HG02973 (cell line): Measurements from ENCODE around the gene APOL1.
"Not testable (repeated sequence)": the region's sequence is repeated elsewhere in the genome, so short reads cannot be mapped to it uniquely, and the experiment has no call there.

Source experiments
- ATAC-seq: cut with Tn5 transposase; IDR thresholded peaks from one replicate; pipeline ENCODE4 v1.9.1; 2021; ENCODE audit warnings: moderate library complexity; ENCODE audit not compliant: unreplicated experiment

The APOL1 gene

DNA sequence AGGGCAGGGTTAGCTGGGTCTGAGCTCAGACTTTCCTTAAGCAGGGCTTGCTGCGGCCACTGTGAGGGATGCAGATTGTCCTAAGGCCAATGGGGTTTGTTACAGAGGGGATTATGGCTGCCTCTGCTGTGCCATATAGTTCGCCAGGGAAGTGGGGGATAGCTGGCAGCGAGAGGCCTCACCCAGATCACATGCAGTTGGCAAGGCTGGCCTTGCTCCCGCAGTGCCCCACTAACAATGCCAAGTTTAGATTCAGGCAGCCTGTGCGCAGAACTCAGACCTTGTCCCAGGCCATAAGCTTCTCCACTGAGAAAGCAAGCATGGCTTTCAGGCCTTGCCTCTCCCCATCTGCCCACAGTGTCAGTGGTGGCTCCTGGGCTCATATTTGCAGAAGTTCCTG lies 8.9 kb upstream of the APOL1 start:
- ATAC-seq: no peak

DNA sequence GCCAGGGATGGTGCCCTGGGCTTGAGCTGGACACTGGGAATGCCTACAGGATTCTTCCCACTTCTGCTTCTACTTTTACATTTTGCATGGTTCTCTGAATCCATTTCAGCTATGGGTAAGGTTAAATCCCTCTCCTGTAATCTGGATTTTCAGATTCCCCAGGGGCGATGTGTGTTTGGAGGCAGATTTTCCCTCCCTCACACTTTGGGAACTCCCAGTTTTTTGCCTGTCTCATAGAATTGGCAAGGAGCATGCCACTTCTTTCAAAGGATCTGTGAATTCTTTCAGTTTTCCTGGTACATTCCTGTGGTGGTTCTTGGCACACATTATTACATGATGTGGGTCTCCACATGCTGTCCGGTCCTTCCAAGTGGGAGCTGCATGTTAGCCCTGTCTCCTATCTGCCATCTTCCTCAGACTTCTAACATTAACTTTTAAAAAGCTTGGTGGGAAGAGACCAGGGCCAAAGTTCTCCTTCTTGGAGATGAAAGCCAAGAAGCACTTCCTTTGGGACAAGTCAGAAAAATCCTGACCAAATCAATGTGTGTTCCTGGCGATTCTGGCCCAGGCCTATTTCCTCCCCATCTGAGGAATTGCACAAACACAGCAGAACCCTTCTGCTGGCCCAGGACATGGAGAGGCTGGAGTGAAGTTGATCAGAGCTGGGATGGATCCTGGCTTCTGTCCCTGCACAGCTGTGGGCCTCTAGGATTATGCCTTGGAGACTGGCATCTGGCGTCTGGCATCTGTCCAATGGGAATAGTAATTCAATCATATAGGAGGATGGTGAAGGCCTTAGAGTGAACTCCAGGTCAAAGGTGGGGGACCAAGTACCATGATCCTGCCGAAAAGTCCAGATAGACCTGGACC lies 8.2 kb upstream of the APOL1 start:
- ATAC-seq: no peak

DNA sequence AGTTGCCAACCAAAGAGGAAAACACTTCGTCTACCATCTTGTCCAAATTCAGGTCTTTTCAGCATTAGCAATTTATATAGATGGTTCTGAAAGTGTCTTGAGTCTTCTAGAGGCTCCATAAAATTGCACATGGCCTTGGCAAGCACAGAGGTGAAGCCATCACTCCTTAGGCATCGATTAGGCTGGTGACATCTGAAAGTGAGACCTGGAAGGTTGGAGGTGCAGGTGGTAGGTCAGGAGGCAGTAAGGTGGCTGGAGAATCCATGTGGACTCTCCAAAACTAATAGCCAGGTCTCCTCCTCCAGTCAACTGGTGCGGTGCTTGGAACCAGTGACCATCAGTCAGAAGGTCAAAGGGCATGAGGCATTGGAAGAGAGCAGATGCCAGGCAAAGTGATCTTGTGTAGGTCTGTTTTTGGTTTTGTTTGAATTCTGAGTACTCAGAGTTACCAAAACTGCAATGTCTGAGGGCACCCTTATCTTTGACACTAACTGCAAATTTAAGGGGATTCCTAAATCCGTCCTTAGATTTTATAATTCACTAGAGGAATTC lies 7.1 kb upstream of the APOL1 start:
- no peak for ATAC-seq

DNA sequence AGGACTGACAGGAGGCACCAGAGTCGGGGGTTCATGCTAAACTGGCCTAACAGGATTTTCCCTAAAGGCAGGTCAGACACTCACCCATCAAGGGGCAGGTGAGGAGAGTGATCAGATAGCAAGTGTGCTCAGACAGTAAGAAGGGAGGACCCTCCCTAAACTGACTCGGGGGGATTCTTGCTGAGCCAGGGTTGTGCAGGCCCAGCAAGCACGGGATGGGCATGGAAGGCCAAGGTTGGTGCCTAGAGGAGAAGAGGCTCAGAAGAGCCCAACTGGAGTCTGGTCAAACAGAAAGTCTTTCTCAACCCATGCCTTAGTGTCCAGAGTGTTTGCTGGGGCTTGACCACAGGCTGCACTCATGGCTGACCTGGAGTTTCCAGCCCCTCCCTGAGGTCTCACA lies 6.2 kb upstream of the APOL1 start:
- no peak for ATAC-seq

DNA sequence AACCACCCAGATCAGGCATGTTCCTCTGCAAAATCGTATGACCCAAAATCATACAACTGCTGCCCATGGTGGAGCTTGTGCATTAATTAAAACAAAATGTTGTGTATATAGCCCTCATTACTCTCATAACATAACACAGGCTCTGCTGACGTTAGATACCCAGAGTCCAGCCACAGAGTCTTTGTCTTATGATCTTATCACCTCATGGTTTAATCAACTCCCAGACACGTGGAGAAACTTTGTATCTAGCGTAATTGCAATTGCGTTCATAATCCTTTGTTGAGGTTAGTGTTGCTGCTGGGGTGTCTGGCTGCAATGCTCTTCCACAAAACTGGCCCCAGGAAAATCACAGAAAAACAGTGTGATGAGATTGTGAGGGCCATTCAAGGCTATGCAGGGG lies 5.0 kb upstream of the APOL1 start:
- no peak for ATAC-seq

DNA sequence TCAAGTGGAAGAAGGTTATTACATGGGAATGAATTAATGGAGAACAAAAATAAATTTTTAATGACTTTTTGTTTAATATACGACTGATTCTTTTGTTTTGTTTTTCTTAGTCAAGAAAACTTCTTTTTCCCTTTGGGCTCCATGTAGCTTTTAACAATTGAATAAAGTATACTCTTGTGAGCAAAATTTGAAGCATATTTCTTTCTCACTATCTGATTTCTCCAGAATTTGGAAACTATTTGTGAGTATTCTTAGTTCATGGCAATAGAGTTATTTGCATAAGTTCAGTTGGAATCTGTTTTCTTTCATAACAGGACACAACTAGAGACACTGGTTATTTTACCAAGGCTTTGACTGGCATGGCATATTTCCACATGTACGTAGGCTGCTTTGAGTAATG lies 3.8 kb upstream of the APOL1 start:
- no peak for ATAC-seq

DNA sequence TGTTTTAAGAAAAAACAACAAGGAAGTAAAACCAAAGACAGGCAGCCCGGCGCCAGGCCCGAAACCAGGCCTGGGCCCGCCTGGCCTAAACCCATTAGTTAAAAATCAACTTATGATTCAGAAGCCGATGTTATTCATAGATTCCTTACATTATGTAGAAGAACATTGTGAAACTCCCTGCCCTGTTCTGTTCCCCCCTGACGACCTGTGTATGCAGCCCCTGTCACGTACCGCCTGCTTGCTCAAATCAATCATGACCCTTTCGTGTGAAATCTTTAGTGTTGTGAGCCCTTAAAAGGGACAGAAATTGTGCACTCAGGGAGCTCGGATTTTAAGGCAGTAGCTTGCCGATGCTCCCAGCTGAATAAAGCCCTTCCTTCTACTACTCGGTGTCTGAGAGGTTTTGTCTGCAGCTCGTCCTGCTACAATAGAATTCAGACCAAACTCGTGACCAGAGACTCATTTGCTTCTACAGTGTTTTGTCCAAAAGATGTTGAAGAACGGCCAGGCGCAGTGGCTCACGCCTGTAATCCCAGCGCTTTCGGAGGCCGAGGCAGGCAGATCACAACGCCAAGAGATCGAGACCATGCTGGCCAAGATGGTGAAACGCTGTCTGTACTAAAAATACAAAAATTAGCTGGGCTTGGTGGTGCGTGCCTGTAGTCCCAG lies 2.5 kb upstream of the APOL1 start:
- ATAC-seq: not testable (repeated sequence)

DNA sequence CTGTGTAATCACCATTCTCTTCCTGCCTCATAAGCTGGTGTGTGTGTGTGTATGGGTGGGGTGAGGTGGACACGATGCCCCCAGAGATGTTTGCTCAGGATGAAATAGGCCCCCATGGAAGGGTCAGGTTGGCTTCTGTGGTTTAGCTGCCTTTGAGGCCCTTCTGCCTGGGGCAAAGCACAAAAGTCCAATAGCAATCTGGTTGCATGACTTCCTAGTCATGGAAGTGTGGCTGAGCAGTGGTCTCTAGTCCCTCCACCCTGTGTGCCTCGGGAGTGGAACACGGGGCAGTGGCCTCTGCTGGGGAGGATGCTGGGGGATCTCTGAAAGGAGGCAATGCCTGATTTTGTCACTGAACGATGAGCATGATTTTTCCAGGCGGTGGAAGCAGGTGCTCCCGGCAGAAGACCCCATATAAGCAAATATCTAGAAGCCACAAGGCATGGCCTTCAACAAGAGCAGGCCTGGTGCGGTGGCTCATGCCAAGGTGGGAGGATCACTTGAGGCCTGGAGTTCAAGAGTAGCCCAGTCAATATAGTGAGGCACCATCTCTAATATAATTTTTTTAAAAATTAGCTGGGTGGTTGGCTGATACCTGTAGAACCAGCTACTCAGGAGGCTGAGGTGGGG lies 839 bp upstream of the APOL1 start:
- not testable (repeated sequence) for ATAC-seq

DNA sequence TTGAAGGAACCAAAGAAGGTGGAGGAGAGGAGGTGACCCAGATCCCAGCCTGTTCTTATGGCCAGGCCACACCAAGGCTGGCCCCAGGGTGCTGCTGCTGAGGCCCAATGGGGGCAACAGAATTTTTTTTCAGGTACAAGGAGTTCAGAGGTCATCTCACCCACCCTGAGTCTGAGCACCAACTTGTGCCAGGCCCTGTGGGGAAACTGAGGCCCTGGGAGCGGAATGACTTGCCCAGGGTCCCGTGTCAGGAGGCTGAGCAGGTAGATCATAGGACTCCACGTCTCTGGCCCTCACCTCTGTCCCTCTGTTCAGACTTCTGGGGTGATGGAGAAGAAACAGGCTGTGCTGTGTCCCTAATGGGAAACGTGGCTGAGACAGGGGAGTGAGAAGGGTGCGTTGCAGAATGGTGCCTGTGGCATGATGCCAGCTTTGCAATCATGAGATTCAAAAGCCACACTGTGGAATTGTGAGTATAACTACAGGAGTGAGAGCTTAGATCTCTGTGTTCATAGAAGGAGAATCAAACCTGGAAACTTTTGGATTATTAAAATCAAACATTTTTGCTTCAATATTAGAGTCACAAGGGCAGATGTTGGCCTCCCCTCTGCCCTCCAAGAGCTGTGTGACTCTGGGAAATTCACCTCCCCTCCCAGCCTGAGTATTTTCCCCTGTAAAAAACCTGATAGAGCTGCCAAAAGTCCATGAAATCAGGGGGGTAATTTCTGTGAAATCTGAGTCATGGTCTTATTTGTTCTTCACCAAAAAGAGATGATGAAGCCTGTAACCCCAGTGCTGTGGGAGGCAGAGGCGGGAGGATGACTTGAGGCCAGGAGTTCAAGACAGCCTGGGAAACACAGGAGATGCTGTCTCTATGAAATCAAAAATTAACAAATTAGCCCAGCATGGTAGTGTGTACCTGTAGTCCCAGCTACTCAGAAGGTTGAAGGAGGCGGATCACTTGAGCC lies 874 bp downstream of the APOL1 start:
- ATAC-seq: no peak

DNA sequence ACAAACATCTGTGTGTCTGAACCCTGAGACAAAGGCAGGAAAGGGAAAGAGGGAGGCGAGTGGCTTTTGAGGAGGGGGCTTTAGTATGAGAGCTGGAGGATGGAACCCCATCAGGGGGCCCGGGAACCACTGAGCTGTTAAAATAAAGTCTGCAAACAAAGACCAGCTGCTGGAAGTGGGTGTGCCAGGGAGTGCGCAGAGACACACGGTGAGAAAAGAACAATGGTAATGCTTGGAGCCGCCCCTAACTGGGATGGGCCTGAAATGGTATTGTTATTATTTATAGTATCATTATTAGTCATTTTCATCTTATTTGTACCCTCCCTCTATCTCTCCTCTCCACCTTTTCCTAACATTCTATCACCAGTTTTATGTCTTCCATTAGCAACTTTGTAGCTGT lies 2.6 kb downstream of the APOL1 start:
- ATAC-seq: not testable (repeated sequence)

DNA sequence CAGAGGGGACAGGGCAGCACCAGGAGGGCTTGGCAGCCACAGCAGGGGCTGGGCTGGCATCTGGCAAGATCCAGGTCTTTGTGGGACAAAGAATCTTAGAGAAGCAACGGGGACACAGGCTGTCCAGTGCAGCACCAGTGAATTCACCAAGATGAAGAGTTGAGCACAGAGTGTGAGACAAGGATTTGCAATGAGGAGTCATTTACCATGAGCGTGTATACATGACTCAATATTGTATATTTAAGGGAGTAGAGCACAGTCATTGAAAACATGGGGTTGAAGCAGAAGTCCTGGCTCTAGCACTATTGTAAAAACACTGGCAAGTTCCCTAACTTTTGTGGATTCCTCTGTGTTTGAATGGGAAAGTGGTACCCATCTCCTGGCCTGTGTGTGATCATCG lies 3.5 kb downstream of the APOL1 start:
- no peak for ATAC-seq

DNA sequence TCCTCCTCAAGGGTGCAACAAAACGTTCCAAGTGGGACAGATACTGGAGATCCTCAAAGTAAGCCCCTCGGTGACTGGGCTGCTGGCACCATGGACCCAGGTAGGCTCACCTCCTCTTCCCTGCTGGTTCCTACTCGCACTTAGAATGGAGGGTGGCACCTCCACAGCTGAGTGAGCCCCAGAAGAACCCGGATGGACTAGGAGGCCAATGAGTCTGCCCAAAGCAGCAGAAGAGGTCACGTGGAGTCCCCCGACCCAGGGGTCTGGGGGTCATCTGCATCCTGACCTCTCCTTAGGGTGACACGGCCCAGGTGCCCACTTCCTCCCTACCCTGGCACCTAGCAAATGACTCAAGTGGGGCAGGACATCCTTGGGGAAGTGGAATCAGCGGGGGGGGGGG lies 4.4 kb downstream of the APOL1 start:
- ATAC-seq: no peak

DNA sequence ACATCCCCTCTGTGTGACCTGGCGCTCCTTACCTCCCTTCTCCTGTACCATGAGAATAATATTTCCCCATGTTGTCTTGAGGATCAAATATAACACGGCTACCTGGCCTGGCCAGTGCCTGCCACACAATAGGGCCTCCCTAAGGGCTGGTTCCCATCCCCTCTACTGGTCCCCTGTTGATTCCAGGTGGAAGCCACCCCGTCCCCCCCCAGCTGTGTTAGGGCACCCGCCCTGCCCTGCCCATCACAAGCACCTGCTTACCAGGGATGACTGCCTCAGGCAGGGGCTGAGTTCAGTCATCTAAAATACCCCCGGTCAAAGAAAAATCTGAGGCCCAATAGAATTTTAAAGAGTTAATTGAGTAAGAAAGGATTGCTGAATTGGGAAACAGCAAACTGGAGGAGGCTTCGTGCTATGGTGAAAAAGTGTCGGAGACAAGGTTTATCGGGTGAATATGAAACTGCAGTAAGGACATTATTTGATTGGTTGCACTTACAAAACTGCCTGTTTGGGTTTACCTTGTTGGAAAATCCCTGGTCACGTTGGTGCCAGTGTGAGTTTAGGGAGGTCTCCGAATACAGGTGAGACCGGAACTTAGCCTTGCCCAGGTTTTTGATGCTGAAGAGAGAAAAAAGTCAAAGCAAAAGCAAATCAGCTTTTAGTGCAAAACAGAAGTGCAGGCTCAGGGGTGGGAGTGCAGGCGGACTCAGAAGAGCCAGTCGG lies 5.2 kb downstream of the APOL1 start:
- ATAC-seq: no peak

DNA sequence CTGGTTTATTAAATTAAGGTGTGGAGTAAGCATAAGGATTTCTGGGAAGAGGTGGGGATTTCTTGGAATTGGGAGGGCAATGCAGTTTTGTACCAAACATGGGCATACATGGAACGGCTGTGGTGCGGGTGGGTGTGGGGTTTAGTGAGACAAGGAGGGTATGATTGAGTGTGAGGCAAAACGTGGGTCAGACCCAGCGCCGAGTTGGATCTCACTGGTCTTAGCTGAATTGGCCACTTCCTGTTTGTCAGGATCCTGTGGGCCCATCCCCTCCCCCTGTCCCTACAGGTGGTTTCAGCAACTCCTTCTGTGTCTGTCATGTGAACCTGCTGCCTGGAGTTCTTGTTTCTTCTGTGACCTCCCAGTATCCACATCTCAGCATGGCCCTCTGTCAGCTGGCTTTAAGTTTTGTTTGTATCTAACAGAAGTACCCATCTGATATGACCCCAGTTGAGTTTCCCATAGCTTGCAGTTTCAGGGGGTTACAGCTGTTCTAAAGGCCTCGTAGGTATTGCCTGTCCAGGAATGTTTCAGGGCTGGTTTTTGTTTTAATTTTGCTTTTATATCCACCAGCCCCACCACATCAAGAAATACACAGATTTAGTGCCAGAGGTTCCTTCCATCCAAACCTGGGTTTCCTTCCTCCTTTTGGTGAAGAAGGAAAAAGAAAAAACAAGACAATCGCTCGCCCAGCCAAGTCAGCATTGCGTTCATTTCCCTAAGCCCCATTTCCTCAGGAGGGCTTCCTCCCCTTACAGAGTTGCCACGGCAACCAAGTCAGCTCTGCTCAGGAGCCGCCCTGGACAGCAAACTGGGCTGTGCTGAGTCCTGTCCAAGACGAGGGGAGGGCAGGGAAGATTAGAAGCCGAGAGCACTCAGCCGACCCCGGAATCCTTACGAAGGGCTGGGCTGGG lies 6.0 kb downstream of the APOL1 start:
- ATAC-seq: no peak

DNA sequence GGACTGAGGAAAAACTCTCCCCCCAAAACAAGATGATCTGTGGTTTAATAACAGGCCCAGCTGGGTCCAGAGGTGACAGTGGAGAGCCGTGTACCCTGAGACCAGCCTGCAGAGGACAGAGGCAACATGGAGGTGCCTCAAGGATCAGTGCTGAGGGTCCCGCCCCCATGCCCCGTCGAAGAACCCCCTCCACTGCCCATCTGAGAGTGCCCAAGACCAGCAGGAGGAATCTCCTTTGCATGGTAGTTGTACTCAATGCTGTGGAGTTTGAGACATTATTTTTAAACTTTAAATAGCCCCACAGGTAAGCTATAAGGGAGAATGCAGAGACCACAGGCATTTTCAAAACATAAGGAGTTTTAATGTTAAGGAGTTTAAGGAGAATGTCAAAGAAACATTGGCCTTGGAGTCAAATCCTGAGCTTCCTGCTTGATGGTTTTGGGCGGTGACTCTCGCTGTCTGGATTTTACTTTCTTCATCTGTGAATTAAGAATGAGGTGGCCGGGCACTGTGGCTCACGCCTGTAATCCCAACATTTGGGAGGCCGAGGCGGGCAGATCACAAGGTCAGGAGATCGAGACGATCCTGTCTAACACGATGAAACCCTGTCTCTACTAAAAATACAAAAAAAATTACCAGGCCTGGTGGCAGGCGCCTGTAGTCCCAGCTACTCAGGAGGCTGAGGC lies 6.8 kb downstream of the APOL1 start:
- ATAC-seq: no peak

DNA sequence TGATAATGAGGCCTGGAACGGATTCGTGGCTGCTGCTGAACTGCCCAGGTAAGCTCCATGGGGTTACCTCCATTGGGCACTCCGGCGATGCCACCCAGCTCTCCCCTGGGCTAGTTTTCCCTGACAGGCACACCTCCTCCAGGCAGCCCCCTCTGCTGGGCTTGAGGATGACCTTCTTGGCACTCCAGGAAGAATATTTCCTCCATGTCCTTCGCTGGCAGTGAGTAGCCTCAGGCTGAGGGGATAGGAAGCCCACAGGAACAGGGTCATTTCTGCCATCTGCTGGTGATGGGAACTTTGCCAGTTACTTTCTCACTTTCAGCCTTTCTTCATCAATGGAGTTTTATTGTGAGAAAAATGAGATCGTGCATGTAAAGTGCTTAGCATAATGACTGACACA lies 8.7 kb downstream of the APOL1 start:
- ATAC-seq: not testable (repeated sequence)

DNA sequence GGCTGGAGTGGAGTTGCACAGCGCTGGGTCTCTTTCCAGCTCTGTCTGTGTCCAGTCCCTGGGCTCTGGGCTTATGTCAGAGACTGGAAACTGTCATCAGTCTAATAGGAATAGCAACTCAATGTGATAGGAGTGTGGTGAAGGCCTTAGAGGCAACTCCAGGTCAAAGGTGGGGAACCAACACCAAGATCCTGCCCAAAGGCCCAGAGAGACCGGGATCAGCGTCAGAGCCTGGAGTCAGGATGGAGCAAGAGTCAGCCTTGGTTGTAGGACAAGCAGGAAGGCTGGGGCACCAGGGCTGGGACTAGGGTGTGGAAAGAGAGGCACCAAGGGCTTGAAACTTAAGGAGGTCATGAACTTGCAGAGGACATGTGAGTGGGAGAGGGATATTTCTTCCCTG lies 9.4 kb downstream of the APOL1 start:
- ATAC-seq: not testable (repeated sequence)

DNA sequence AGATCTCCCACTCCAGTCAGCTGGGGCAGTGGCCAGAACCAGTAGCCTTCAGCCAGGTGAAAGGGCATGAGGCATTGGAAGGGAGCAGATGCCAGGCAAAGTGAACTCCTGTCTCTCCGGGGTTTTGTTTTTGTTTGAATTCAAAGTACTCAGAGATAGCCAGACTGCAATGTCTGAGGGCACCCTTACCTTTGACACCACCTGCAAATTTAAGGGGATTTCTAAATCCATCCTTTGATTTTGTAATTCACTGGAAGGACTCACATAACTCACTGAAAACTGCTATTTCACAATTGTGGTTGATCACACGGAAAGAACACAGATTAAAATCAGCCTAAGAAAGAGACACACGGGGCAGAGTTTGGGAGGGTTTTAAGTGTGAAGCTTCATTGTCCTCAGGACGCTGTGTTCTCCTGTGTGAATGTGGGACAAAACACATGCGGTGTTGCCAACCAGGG lies 10.3 kb downstream of the APOL1 start:
- ATAC-seq: not testable (repeated sequence)
